HCT116 (cell line): ENCODE results near the gene LHX3. TPM values are rescaled to one million over a fixed set of nuclear protein-coding genes. Genes with fewer than 3 reads are reported as not detected.

Experiments
- ATAC-seq: fragments of 200-7000 bp; cut with Tn5 transposase; 2 replicates; pipeline ENCODE4 v1.9.1; 2020; ENCODE audit warnings: mild to moderate bottlenecking, moderate library complexity
- BruUV-seq: library from RNA; stranded (reverse); fragments of 400-500 nt; replicated peaks from 2 replicates; lab custom pipeline; 2021; lab: Mats Ljungman, UMichigan
- CTCF ChIA-PET: fragments of 300-600 bp; sonication (Branson Sonifier 250); formaldehyde crosslinking; loops from one replicate; lab custom pipeline; 2021; ENCODE audit warnings: antibody characterized with exemption; lab: Charles Lee
- POLR2A ChIA-PET: fragments of 300-600, 350-600 bp; sonication (Branson Sonifier 250); formaldehyde crosslinking; loops from one replicate; lab custom pipeline; 2021; ENCODE audit warnings: antibody characterized with exemption; lab: Charles Lee
- RAD21 ChIA-PET, 2 experiments: fragments of 300-600 bp; sonication (Branson Sonifier 250); formaldehyde crosslinking; loops; one replicate each; lab custom pipeline; 2023; ENCODE audit warnings: low total read pairs in 2 of 2; ENCODE audit not compliant: uncharacterized antibody in 2 of 2, unreplicated experiment in 2 of 2, low non-redundant PET in 1 of 2; lab: Charles Lee
- DNase-seq: peaks from one replicate; pipeline ENCODE4 v3.0.0-alpha.2; 2010; ENCODE audit warnings: low read depth, low spot score
- H2AFZ ChIP-seq: fragments of 200-600 bp; shearing (Covaris generic), sonication (generic); 2 replicates; pipeline ENCODE4 v1.6.1; 2017; ENCODE audit warnings: low read depth, mixed run types, mixed read lengths, antibody characterized with exemption, low read length; ENCODE audit not compliant: poor library complexity, severe bottlenecking
- H3K27ac ChIP-seq: 2 replicates; pipeline ENCODE4 v1.5.1; 2012; ENCODE audit warnings: low read depth, low read length
- H3K27me3 ChIP-seq: fragments of 200-600 bp; sonication (generic); 2 replicates; pipeline ENCODE4 v1.6.1; 2016; ENCODE audit warnings: mixed run types, low read length, mixed read lengths; ENCODE audit not compliant: insufficient read depth
- H3K36me3 ChIP-seq, 2 experiments: fragments of 200-500 bp in 1 of 2; fragments of 200-600 bp in 1 of 2; sonication (Bioruptor generic) in 1 of 2; sonication (generic) in 1 of 2; 2 replicates each; pipeline versions ENCODE4 v1.5.1 to v1.6.1; 2014 to 2016; ENCODE audit warnings: low read length in 2 of 2, inconsistent platforms in 1 of 2, mixed read lengths in 1 of 2, mixed run types in 1 of 2; ENCODE audit not compliant: insufficient read depth in 2 of 2, control insufficient read depth in 1 of 2
- H3K4me1 ChIP-seq, 2 experiments: fragments of 200-600 bp in 1 of 2; sonication (generic) in 1 of 2; 2 replicates each; pipeline versions ENCODE4 v1.5.1 to v1.6.1; 2012 to 2017; ENCODE audit warnings: low read length in 2 of 2, inconsistent platforms in 1 of 2, mild to moderate bottlenecking in 1 of 2, mixed read lengths in 1 of 2, mixed run types in 1 of 2, moderate library complexity in 1 of 2; ENCODE audit not compliant: insufficient read depth in 2 of 2, control insufficient read depth in 1 of 2
- H3K4me2 ChIP-seq: fragments of 200-600 bp; sonication (generic); 2 replicates; pipeline ENCODE4 v1.6.1; 2017; ENCODE audit warnings: mixed run types, low read length, mixed read lengths
- H3K4me3 ChIP-seq, 2 experiments: fragments of 200-600 bp in 1 of 2; sonication (generic) in 1 of 2; replicated peaks in 1 of 2; 2 replicates each; pipeline ENCODE4 v1.5.1; 2011 to 2016; ENCODE audit warnings: low read length in 2 of 2, control low read depth in 1 of 2, low read depth in 1 of 2, mild to moderate bottlenecking in 1 of 2, mixed read lengths in 1 of 2, mixed run types in 1 of 2
- H3K79me2 ChIP-seq: fragments of 200-600 bp; sonication (generic); 2 replicates; pipeline ENCODE4 v1.6.1; 2017; ENCODE audit warnings: mild to moderate bottlenecking, mixed run types, low read length, moderate library complexity, mixed read lengths; ENCODE audit not compliant: insufficient read depth
- H3K9ac ChIP-seq: fragments of 200-600 bp; sonication (generic); 2 replicates; pipeline ENCODE4 v1.6.1; 2016; ENCODE audit warnings: low read length, mixed read lengths
- H3K9me2 ChIP-seq: fragments of 200-600 bp; sonication (generic), shearing (Covaris generic); 2 replicates; pipeline ENCODE4 v1.6.1; 2017; ENCODE audit warnings: mixed run types, mild to moderate bottlenecking, moderate library complexity; ENCODE audit not compliant: insufficient read depth
- H3K9me3 ChIP-seq, 2 experiments: fragments of 200-500 bp in 1 of 2; fragments of 200-600 bp in 1 of 2; sonication (Bioruptor generic) in 1 of 2; sonication (generic) in 1 of 2; 2 replicates each; pipeline ENCODE4 v1.6.1; 2014 to 2017; ENCODE audit warnings: low read length in 2 of 2, mixed read lengths in 2 of 2, inconsistent platforms in 1 of 2, low read depth in 1 of 2, mild to moderate bottlenecking in 1 of 2, mixed run types in 1 of 2, moderate library complexity in 1 of 2; ENCODE audit not compliant: control insufficient read depth in 1 of 2, insufficient read depth in 1 of 2
- H4K20me1 ChIP-seq: fragments of 200-600 bp; sonication (generic), shearing (Covaris generic); 2 replicates; pipeline ENCODE4 v1.6.1; 2017; ENCODE audit warnings: mixed run types, mild to moderate bottlenecking, moderate library complexity; ENCODE audit not compliant: insufficient read depth
- CBX3 ChIP-seq: IDR thresholded peaks from 2 replicates; pipeline ENCODE4 v1.6.1; 2012; ENCODE audit warnings: low read depth
- CEBPB ChIP-seq: IDR thresholded peaks from 2 replicates; pipeline ENCODE4 v1.6.1; 2012; ENCODE audit warnings: low read depth
- ELF1 ChIP-seq: IDR thresholded peaks from 2 replicates; pipeline ENCODE4 v1.6.1; 2012; ENCODE audit warnings: low read depth, borderline replicate concordance
- POLR2A ChIP-seq: IDR thresholded peaks from 2 replicates; pipeline ENCODE4 v1.7.0; 2011; ENCODE audit warnings: borderline replicate concordance; ENCODE audit not compliant: insufficient read depth, insufficient read length; ENCODE audit errors: extremely low read depth
- RAD21 ChIP-seq: IDR thresholded peaks from 2 replicates; pipeline ENCODE4 v1.6.1; 2012; ENCODE audit warnings: low read depth, mild to moderate bottlenecking
- SIN3A ChIP-seq: IDR thresholded peaks from 2 replicates; pipeline ENCODE4 v1.6.1; 2012; ENCODE audit warnings: low read depth
- SP1 ChIP-seq: IDR thresholded peaks from 2 replicates; pipeline ENCODE4 v1.6.1; 2012; ENCODE audit warnings: low read depth
- SRF ChIP-seq: IDR thresholded peaks from 2 replicates; pipeline ENCODE4 v1.6.1; 2012; ENCODE audit warnings: low read depth
- TCF7L2 ChIP-seq: IDR thresholded peaks from 2 replicates; pipeline ENCODE4 v1.7.0; 2011; ENCODE audit warnings: borderline replicate concordance, inconsistent platforms; ENCODE audit not compliant: insufficient read depth, insufficient read length; ENCODE audit errors: extremely low read depth
- intact Hi-C: fragments of 100-400 bp; cut with micrococcal nuclease; formaldehyde crosslinking; loops from 2 replicates; pipeline ENCODE4 v1.10.0; 2022
- total RNA-seq: library from RNA; stranded (reverse); gene quantifications from one replicate; pipeline ENCODE4 v1.2.1, GENCODE V29; 2021; ENCODE audit not compliant: unreplicated experiment
- TF ChIP-seq, protein P1 (sequence below), 3 experiments: fragments of 200-600 bp in 1 of 3; sonication (generic) in 1 of 3; IDR thresholded peaks in 2 of 3; conservative IDR thresholded peaks in 1 of 3; 2 replicates each; pipeline ENCODE4 v1.5.1; 2012 to 2017; ENCODE audit warnings: low read depth in 2 of 3, low read length in 2 of 3, antibody characterized with exemption in 1 of 3, borderline replicate concordance in 1 of 3, control low read depth in 1 of 3, mild to moderate bottlenecking in 1 of 3, mixed read lengths in 1 of 3, mixed run types in 1 of 3, moderate library complexity in 1 of 3; ENCODE audit not compliant: insufficient read depth in 1 of 3
- TF ChIP-seq, protein P2 (sequence below): IDR thresholded peaks from 2 replicates; pipeline ENCODE4 v1.6.1; 2011; ENCODE audit warnings: mild to moderate bottlenecking, low read length, moderate library complexity; ENCODE audit not compliant: insufficient replicate concordance; ENCODE audit errors: extremely low read depth

LHX3 gene
- total RNA-seq, 1 experiment from 2014 or later: not detected

DNA sequence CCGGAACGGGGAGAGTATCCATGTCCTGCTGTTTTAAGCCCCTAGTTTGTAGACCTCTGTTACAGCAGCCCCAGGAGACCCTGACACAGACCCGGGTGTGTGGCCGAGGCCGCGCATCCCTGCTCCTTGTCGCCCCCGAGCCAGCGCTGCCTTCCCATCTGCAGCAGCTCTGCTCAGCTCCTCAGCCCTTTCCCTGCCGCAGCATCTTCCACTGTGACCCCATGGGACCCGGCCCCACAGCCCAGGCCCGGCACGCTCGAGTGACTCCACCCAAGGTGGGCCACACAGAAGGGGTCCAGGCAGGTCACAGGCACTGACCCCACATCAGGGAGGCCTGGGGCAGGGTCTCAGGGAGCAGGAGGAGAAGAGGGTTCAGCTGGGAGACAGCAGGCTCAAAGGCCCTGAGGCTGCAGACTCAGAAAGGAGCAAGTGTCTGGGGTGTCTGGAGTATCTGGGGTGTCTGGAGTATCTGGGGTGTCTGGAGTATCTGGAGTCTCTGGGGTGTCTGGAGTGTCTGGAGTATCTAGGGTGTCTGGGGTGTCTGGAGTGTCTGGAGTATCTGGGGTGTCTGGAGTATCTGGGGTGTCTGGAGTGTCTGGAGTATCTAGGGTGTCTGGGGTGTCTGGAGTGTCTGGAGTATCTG is 31.2 kb downstream of the LHX3 start:
- RAD21 ChIA-PET: no interaction called here
- CTCF ChIA-PET: no interaction called here
- H2AFZ ChIP-seq: no peak overlapping the region
- TF ChIP-seq CEBPB (no peak), ELF1 (no peak), TCF7L2 (no peak), SP1 (no peak), POLR2A (no peak), RAD21 (no peak), SIN3A (no peak), CBX3 (no peak), SRF (no peak)
- TF ChIP-seq, protein P1, sequence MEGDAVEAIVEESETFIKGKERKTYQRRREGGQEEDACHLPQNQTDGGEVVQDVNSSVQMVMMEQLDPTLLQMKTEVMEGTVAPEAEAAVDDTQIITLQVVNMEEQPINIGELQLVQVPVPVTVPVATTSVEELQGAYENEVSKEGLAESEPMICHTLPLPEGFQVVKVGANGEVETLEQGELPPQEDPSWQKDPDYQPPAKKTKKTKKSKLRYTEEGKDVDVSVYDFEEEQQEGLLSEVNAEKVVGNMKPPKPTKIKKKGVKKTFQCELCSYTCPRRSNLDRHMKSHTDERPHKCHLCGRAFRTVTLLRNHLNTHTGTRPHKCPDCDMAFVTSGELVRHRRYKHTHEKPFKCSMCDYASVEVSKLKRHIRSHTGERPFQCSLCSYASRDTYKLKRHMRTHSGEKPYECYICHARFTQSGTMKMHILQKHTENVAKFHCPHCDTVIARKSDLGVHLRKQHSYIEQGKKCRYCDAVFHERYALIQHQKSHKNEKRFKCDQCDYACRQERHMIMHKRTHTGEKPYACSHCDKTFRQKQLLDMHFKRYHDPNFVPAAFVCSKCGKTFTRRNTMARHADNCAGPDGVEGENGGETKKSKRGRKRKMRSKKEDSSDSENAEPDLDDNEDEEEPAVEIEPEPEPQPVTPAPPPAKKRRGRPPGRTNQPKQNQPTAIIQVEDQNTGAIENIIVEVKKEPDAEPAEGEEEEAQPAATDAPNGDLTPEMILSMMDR (IDR thresholded peaks at IDR 0.05 in 2 of 3, conservative IDR thresholded peaks at IDR 0.05 in 1 of 3; ENCODE audit: borderline replicate concordance in 1 of 3, insufficient read depth in 1 of 3, low read depth in 2 of 3, low read length in 2 of 3): no peak
- TF ChIP-seq, protein P2, sequence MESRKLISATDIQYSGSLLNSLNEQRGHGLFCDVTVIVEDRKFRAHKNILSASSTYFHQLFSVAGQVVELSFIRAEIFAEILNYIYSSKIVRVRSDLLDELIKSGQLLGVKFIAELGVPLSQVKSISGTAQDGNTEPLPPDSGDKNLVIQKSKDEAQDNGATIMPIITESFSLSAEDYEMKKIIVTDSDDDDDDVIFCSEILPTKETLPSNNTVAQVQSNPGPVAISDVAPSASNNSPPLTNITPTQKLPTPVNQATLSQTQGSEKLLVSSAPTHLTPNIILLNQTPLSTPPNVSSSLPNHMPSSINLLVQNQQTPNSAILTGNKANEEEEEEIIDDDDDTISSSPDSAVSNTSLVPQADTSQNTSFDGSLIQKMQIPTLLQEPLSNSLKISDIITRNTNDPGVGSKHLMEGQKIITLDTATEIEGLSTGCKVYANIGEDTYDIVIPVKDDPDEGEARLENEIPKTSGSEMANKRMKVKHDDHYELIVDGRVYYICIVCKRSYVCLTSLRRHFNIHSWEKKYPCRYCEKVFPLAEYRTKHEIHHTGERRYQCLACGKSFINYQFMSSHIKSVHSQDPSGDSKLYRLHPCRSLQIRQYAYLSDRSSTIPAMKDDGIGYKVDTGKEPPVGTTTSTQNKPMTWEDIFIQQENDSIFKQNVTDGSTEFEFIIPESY: no peak
- TF ChIP-seq, all 23 proteins: peak for 0
- Histone ChIP-seq H4K20me1 (no peaks in the 10 kb centered on the region), H3K36me3 (no peaks in the 10 kb centered on the region), H3K27ac (no peak overlapping the region), H3K9ac (no peak overlapping the region), H3K4me2 (no peak overlapping the region), H3K9me2 (no peaks in the 10 kb centered on the region), H3K4me1 (peaks cover 0 to 8% of the 10 kb centered on the region in 2 experiments; a peak in 1 of 4 replicates), H3K9me3 (no peaks in the 10 kb centered on the region), H3K27me3 (no peaks in the 10 kb centered on the region), H3K4me3 (no peak overlapping the region), H3K79me2 (no peaks in the 10 kb centered on the region)
- ATAC-seq (no peak), DNase-seq (no peak)
- BruUV-seq: no TSS peak
- POLR2A ChIA-PET: no interaction called here
- intact Hi-C loops: loop anchor here (5.0 kb wide), 1 partner anchor 94 kb away; no protein-coding TSS in a partner anchor
